Measurements from ENCODE around the gene PRPSAP1.

Gene PRPSAP1

GRCh38 chr17:76336756-76337412 is 16.8 kb downstream of the PRPSAP1 start:
- no peaks in the 10 kb centered on the region for H3K4me1 Mint-ChIP-seq
- H3K27me3 Mint-ChIP-seq (ENCODE audit: low read depth, poor library complexity) = no peaks in the 10 kb centered on the region
- no peak overlapping the region for H3K4me3 Mint-ChIP-seq
- H3K9me3 Mint-ChIP-seq = no peaks in the 10 kb centered on the region
- DNase-seq = no peak
- H3K27ac Mint-ChIP-seq = no peak overlapping the region
- peaks cover 45% of the 10 kb centered on the region for H3K36me3 Mint-ChIP-seq (ENCODE audit: low read depth)
- no peak for TF ChIP-seq CTCF (IDR thresholded peaks at IDR 0.05)

- Mint-ChIP-seq H3K9me3 (no peaks in the 10 kb centered on the region), H3K27me3 (ENCODE audit: low read depth, poor library complexity) (no peaks in the 10 kb centered on the region), H3K4me3 (no peak overlapping the region), H3K36me3 (ENCODE audit: low read depth) (peaks cover 45% of the 10 kb centered on the region), H3K27ac (no peak overlapping the region), H3K4me1 (no peaks in the 10 kb centered on the region)
- DNase-seq = no peak
- TF ChIP-seq CTCF (IDR thresholded peaks at IDR 0.05) = no peak
These were observed 17.9 kb downstream of the PRPSAP1 start for GRCh38 chr17:76335716-76336381.

- TF ChIP-seq CTCF (IDR thresholded peaks at IDR 0.05) = no peak
- no peak for DNase-seq
- H3K4me1 Mint-ChIP-seq = peaks cover 5% of the 10 kb centered on the region
- no peak overlapping the region for H3K4me3 Mint-ChIP-seq
- H3K27me3 Mint-ChIP-seq (ENCODE audit: low read depth, poor library complexity) = no peaks in the 10 kb centered on the region
- H3K36me3 Mint-ChIP-seq (ENCODE audit: low read depth) = peaks cover 42% of the 10 kb centered on the region
- H3K27ac Mint-ChIP-seq = peak overlapping the region; percentile 55
- no peaks in the 10 kb centered on the region for H3K9me3 Mint-ChIP-seq
These were observed 19.8 kb downstream of the PRPSAP1 start for GRCh38 chr17:76333673-76334505.

GRCh38 chr17:76331083-76331482 is 22.6 kb downstream of the PRPSAP1 start:
- Mint-ChIP-seq H3K4me1 (peaks cover 5% of the 10 kb centered on the region), H3K9me3 (no peaks in the 10 kb centered on the region), H3K4me3 (no peak overlapping the region), H3K27me3 (ENCODE audit: low read depth, poor library complexity) (no peaks in the 10 kb centered on the region), H3K36me3 (ENCODE audit: low read depth) (peaks cover 61% of the 10 kb centered on the region), H3K27ac (no peak overlapping the region)
- no peak for TF ChIP-seq CTCF (IDR thresholded peaks at IDR 0.05)
- DNase-seq = no peak

GRCh38 chr17:76329664-76330063 is 24.1 kb downstream of the PRPSAP1 start:
- DNase-seq = no peak
- Mint-ChIP-seq H3K4me1 (peaks cover 5% of the 10 kb centered on the region), H3K9me3 (no peaks in the 10 kb centered on the region), H3K27ac (peak overlapping the region; percentile 48), H3K27me3 (ENCODE audit: low read depth, poor library complexity) (no peaks in the 10 kb centered on the region), H3K4me3 (no peak overlapping the region), H3K36me3 (ENCODE audit: low read depth) (peaks cover 68% of the 10 kb centered on the region)
- TF ChIP-seq CTCF (IDR thresholded peaks at IDR 0.05) = no peak
